Heart left ventricle (tissue), 16 donors: ENCODE measurements around the gene EXOC7. TPM values are rescaled to one million over a fixed set of nuclear protein-coding genes. Genes with fewer than 3 reads are reported as not detected.

Experiments
- ATAC-seq, 4 donors: fragments of 200-7000 bp; cut with Tn5 transposase; one replicate each; pipeline ENCODE4 v1.9.1; 2020 to 2022; ENCODE audit warnings: moderate library complexity in 4 of 4, mild to moderate bottlenecking in 3 of 4, moderate number of reproducible peaks in 1 of 4
- DNase-seq, 5 donors: peaks; one replicate each; pipeline ENCODE4 v3.0.0-alpha.2; 2020
- H3K27ac ChIP-seq, 12 donors: fragments of 200-600 bp; sonication (generic) in 4 of 12; one replicate each; pipeline versions ENCODE4 v1.5.0 to v1.8.0; 2016 to 2022; ENCODE audit warnings: mild to moderate bottlenecking in 2 of 12
- H3K27me3 ChIP-seq, 9 donors: fragments of 200-600 bp; sonication (generic) in 2 of 9; one replicate each; pipeline versions ENCODE4 v1.5.1 to v1.8.0; 2016 to 2022; ENCODE audit warnings: mild to moderate bottlenecking in 3 of 9
- H3K36me3 ChIP-seq, 9 donors: fragments of 200-600 bp; sonication (generic) in 2 of 9; one replicate each; pipeline versions ENCODE4 v1.5.0 to v1.8.0; 2018 to 2022; ENCODE audit warnings: mild to moderate bottlenecking in 2 of 9
- H3K4me1 ChIP-seq, 12 donors: fragments of 200-600 bp; sonication (generic) in 4 of 12; one replicate each; pipeline versions ENCODE4 v1.5.0 to v1.8.0; 2016 to 2022; ENCODE audit warnings: mild to moderate bottlenecking in 3 of 12
- H3K4me3 ChIP-seq, 12 donors: fragments of 200-600 bp; sonication (generic) in 4 of 12; one replicate each; pipeline versions ENCODE4 v1.5.0 to v1.8.0; 2017 to 2022; ENCODE audit warnings: mild to moderate bottlenecking in 9 of 12, moderate library complexity in 4 of 12
- H3K9me3 ChIP-seq, 12 donors: fragments of 200-600 bp; sonication (generic) in 4 of 12; one replicate each; pipeline versions ENCODE4 v1.5.0 to v1.8.0; 2016 to 2022; ENCODE audit warnings: mild to moderate bottlenecking in 1 of 12
- CTCF ChIP-seq, 12 donors: fragments of 200-600 bp; sonication (generic) in 4 of 12; IDR thresholded peaks; one replicate each; pipeline versions ENCODE4 v1.5.0 to v1.8.0; 2018 to 2022; ENCODE audit warnings: antibody characterized with exemption in 12 of 12, mild to moderate bottlenecking in 5 of 12
- POLR2A ChIP-seq, 2 donors: fragments of 450-650 bp; IDR thresholded peaks; one replicate each; pipeline ENCODE4 v1.6.1; 2017; ENCODE audit warnings: antibody characterized with exemption in 2 of 2, mild to moderate bottlenecking in 2 of 2, moderate library complexity in 2 of 2
- WGBS, 4 donors: extraction: QIAGEN DNeasy Blood & Tissue Kit in 2 of 4; methylation state at CpG; one replicate each; pipeline versions ENCODE4 v1.1.5 to v1.1.7; 2013 to 2018; 5-methylcytosine and 5-hydroxymethylcytosine counted together
- intact Hi-C, 10 donors: fragments of 100-400 bp; cut with DNase I; formaldehyde crosslinking; loops; one replicate each; pipeline versions ENCODE4 v1.11.1 to v1.14.2; 2022
- polyA plus RNA-seq, 2 donors: library from polyadenylated mRNA; stranded (reverse); fragments of 200-250 nt; gene quantifications; one replicate each; pipeline ENCODE4 v1.2.3, GENCODE V29; 2013
- total RNA-seq, 9 donors: library from RNA; depleted of rRNA in 2 of 9; stranded (reverse); fragments of >200 nt in 2 of 9; fragmentation: NEBNext Ultra II Directional in 3 of 9; extraction: Animal tissue kit (Norgen Biotek cat#: 25700) in 3 of 9; gene quantifications; one replicate each; pipeline versions ENCODE4 v1.1.0 to v1.2.4, GENCODE V29; 2016 to 2023
- donor health status: ischemic (EF 13 %, LVEDD 7.1; RV severe dilation, severe dysfunction).
- donor health status: healthy with polysubstance abuse.
- donor health status: DM: no; HTN: yes; CAD: no.
- donor health status: DM: no; HTN: no; CAD: no.
- donor health status: ischemic (EF 25% LVEDD 6.9; RV normal size, moderate dysfunction).
- donor health status: ischemic (EF 25% LVEDD 5.7; RV mildly dilated, moderate dysfunction).
- donor health status: healthy.
- donor health status: DM: yes; HTN: yes; CAD: no.
- donor health status: ischemic (EF 35%, LVEDD 5.7; RV mildly dilated, moderate dysfunction).
- donor health status: nonischemic (EF 11% LVEDD 7.7; RV severe dilation, severe dysfunction).
- donor health status: DM: yes; HTN: yes; CAD: no.
- donor health status: PGD.
- donor health status: ischemic (EF 29% LVEDD 5.4; RV normal size, mild dysfunction).
- donor health status: nonischemic (EF 23%, LVEDD 6.1; RV moderate dilation, normal function).

The EXOC7 gene
- total and polyA plus RNA-seq, 11 donors: 39.7 to 107 (median 77.0) TPM

GRCh38 chr17:76077584-76078110 lies 25.9 kb downstream of the EXOC7 start:
- WGBS, 4 donors: 12 to 15% (median 14%) methylated on average over 7 to 12 of the region's 12 CpGs
- peaks cover 31 to 68% (median 55%) of the 10 kb centered on the region in 9 donors for H3K27me3 ChIP-seq
- ATAC-seq (no peak), DNase-seq (no peak)
- no peaks in the 10 kb centered on the region for H3K9me3 ChIP-seq
- TF ChIP-seq POLR2A (IDR thresholded peaks at IDR 0.05) (no peak), CTCF (IDR thresholded peaks at IDR 0.05) (no peak)
- H3K4me1 ChIP-seq: peaks cover 0 to 55% (median 33%) of the 10 kb centered on the region in 12 donors
- intact Hi-C loops: loop anchor here in 1 of 10 donors (10.0 kb wide), 1 partner anchor 133 kb away; the partner anchor contains the start of gene FBF1
- H3K4me3 ChIP-seq: no peak overlapping the region
- peaks cover 0 to 3% (median 0%) of the 10 kb centered on the region in 9 donors for H3K36me3 ChIP-seq
- no peak overlapping the region for H3K27ac ChIP-seq

GRCh38 chr17:76076765-76077583 lies 26.6 kb downstream of the EXOC7 start:
- DNase-seq: no peak

GRCh38 chr17:76076146-76076764 lies 27.3 kb downstream of the EXOC7 start:
- Histone ChIP-seq H3K4me1 (peaks cover 3 to 62% (median 37%) of the 10 kb centered on the region in 12 donors), H3K9me3 (no peaks in the 10 kb centered on the region), H3K27ac (no peak overlapping the region), H3K4me3 (peak overlapping the region in 3 of 12 donors; percentile 4 to 33 (median 5)), H3K27me3 (peaks cover 31 to 68% (median 55%) of the 10 kb centered on the region in 9 donors), H3K36me3 (no peaks in the 10 kb centered on the region)
- ATAC-seq (no peak), DNase-seq (no peak)
- intact Hi-C loops: loop anchor here in 1 of 10 donors (10.0 kb wide), 1 partner anchor 131 kb away; the partner anchor contains the start of gene FBF1
- 4 to 6% (median 4%) methylated on average over 27 to 41 of the region's 41 CpGs for WGBS, 4 donors
- TF ChIP-seq CTCF (IDR thresholded peaks at IDR 0.05) (no peak), POLR2A (IDR thresholded peaks at IDR 0.05) (no peak)

More at GRCh38 chr17:76076765-76077583, 26.6 kb downstream of the EXOC7 start:
- Histone ChIP-seq H3K9me3 (no peaks in the 10 kb centered on the region), H3K27me3 (peaks cover 31 to 68% (median 55%) of the 10 kb centered on the region in 9 donors), H3K36me3 (no peaks in the 10 kb centered on the region), H3K4me3 (peak overlapping the region in 4 of 12 donors; percentile 4 to 33 (median 12)), H3K27ac (no peak overlapping the region), H3K4me1 (peaks cover 0 to 56% (median 33%) of the 10 kb centered on the region in 12 donors)
- intact Hi-C loops: loop anchor here in 1 of 10 donors (10.0 kb wide), 1 partner anchor 132 kb away; the partner anchor contains the start of gene FBF1
- WGBS, 4 donors: 5 to 9% (median 6%) methylated on average over 42 to 82 of the region's 82 CpGs
- TF ChIP-seq CTCF (IDR thresholded peaks at IDR 0.05) (no peak), POLR2A (IDR thresholded peaks at IDR 0.05) (no peak)
- no peak for ATAC-seq
